H1 (cell line): ENCODE measurements around the gene METTL8. TPM values are rescaled to one million over a fixed set of nuclear protein-coding genes. Genes with fewer than 3 reads are reported as not detected.

Experiments
- CTCF ChIA-PET: fragments of 300-600 bp; sonication (Branson Sonifier 250); formaldehyde crosslinking; loops from one replicate; lab custom pipeline; 2021; ENCODE audit not compliant: partially characterized antibody; lab: Charles Lee
- POLR2A ChIA-PET: fragments of 300-600 bp; sonication (Branson Sonifier 250); formaldehyde crosslinking; loops from one replicate; lab custom pipeline; 2021; ENCODE audit warnings: inconsistent platforms; ENCODE audit not compliant: partially characterized antibody; lab: Charles Lee
- DNase-seq, 2 experiments: peaks; one replicate each; pipeline versions ENCODE4 v3.0.0 to v3.0.0-alpha.2; 2010 to 2022; ENCODE audit warnings: low spot score in 2 of 2, low read depth in 1 of 2, mixed read lengths in 1 of 2
- FAIRE-seq: peaks from 2 replicates; lab custom pipeline; 2011; peaks lifted over from hg19 to GRCh38; lab: Jason Lieb, UNC
- H2AFZ ChIP-seq: 2 replicates; pipeline ENCODE4 v1.8.1; 2012; ENCODE audit warnings: low read length, inconsistent platforms
- H2AK5ac ChIP-seq: 2 replicates; pipeline ENCODE4 v1.6.1; 2013; ENCODE audit warnings: low read depth, low read length
- H2BK120ac ChIP-seq: replicated peaks from 2 replicates; pipeline ENCODE3; 2013; ENCODE audit warnings: low read depth, low read length, inconsistent platforms
- H2BK12ac ChIP-seq: 2 replicates; pipeline ENCODE4 v1.6.1; 2013; ENCODE audit warnings: low read depth, low read length
- H2BK15ac ChIP-seq: 2 replicates; pipeline ENCODE4 v1.6.1; 2013; ENCODE audit warnings: low read length
- H2BK20ac ChIP-seq: 2 replicates; pipeline ENCODE4 v1.6.1; 2013; ENCODE audit warnings: low read length
- H2BK5ac ChIP-seq: 2 replicates; pipeline ENCODE4 v1.6.1; 2013; ENCODE audit warnings: low read depth, low read length
- H3K14ac ChIP-seq: 2 replicates; pipeline ENCODE4 v1.6.1; 2013; ENCODE audit warnings: inconsistent platforms; ENCODE audit not compliant: insufficient read length
- H3K18ac ChIP-seq: 2 replicates; pipeline ENCODE4 v1.6.1; 2013; ENCODE audit warnings: low read length; ENCODE audit errors: extremely low read depth
- H3K23ac ChIP-seq: 2 replicates; pipeline ENCODE4 v1.6.1; 2013; ENCODE audit warnings: inconsistent platforms; ENCODE audit not compliant: insufficient read length
- H3K23me2 ChIP-seq: 2 replicates; pipeline ENCODE4 v1.6.1; 2013; ENCODE audit warnings: low read depth, low read length
- H3K27ac ChIP-seq: 2 replicates; pipeline ENCODE4 v1.6.1; 2011; ENCODE audit warnings: low read depth, low read length, inconsistent platforms
- H3K27me3 ChIP-seq, 4 experiments: replicated peaks in 1 of 4; 1 replicate in 1 of 4; 2 replicates in 3 of 4; pipeline versions ENCODE4 v1.6.1 to v1.8.1; 2011 to 2013; ENCODE audit warnings: low read length in 3 of 4, mild to moderate bottlenecking in 3 of 4, inconsistent platforms in 2 of 4, mixed read lengths in 2 of 4, moderate library complexity in 1 of 4; ENCODE audit not compliant: control insufficient read depth in 3 of 4, insufficient read depth in 3 of 4; ENCODE audit errors: extremely low read depth in 1 of 4
- H3K36me3 ChIP-seq, 4 experiments: 2 replicates each; pipeline versions ENCODE4 v1.6.1 to v1.8.1; 2011 to 2013; ENCODE audit warnings: mild to moderate bottlenecking in 4 of 4, low read length in 3 of 4, moderate library complexity in 2 of 4, control low read depth in 1 of 4, inconsistent platforms in 1 of 4; ENCODE audit not compliant: insufficient read depth in 4 of 4, control insufficient read depth in 2 of 4
- H3K4ac ChIP-seq: replicated peaks from 2 replicates; pipeline ENCODE3; 2013; ENCODE audit warnings: low read length, low read depth, mixed read lengths, inconsistent platforms; ENCODE audit not compliant: insufficient read length
- H3K4me1 ChIP-seq, 4 experiments: replicated peaks in 1 of 4; 1 replicate in 1 of 4; 2 replicates in 3 of 4; pipeline versions ENCODE4 v1.6.1 to v1.8.1; 2011 to 2013; ENCODE audit warnings: low read length in 3 of 4, inconsistent platforms in 2 of 4, mixed read lengths in 1 of 4; ENCODE audit not compliant: insufficient read depth in 4 of 4, control insufficient read depth in 3 of 4
- H3K4me2 ChIP-seq, 2 experiments: 2 replicates each; pipeline versions ENCODE4 v1.6.1 to v1.8.1; 2011 to 2013; ENCODE audit warnings: low read depth in 2 of 2, low read length in 2 of 2, control low read depth in 1 of 2, inconsistent platforms in 1 of 2, mild to moderate bottlenecking in 1 of 2; ENCODE audit not compliant: insufficient read depth in 1 of 2
- H3K4me3 ChIP-seq, 4 experiments: fragments of 200-600, 300-600 bp in 1 of 4; sonication (generic), shearing (Covaris generic), sonication (Bioruptor Twin) in 1 of 4; 2 replicates each; pipeline versions ENCODE4 v1.5.1 to v1.8.1; 2011 to 2016; ENCODE audit warnings: low read length in 4 of 4, low read depth in 3 of 4, control low read depth in 2 of 4, inconsistent platforms in 2 of 4, mild to moderate bottlenecking in 2 of 4, mixed read lengths in 1 of 4, moderate library complexity in 1 of 4; ENCODE audit not compliant: insufficient read depth in 2 of 4; ENCODE audit errors: extremely low read depth in 1 of 4
- H3K56ac ChIP-seq: replicated peaks from 2 replicates; pipeline ENCODE3; 2013; ENCODE audit warnings: low read depth, mild to moderate bottlenecking, mixed read lengths, low read length, inconsistent platforms; ENCODE audit not compliant: insufficient read length
- H3K79me1 ChIP-seq: 2 replicates; pipeline ENCODE4 v1.6.1; 2013; ENCODE audit warnings: low read depth, low read length, control low read depth
- H3K79me2 ChIP-seq, 2 experiments: 2 replicates each; pipeline versions ENCODE4 v1.6.1 to v1.8.1; 2012 to 2013; ENCODE audit warnings: low read length in 2 of 2, mild to moderate bottlenecking in 2 of 2, inconsistent platforms in 1 of 2; ENCODE audit not compliant: insufficient read depth in 2 of 2, control insufficient read depth in 1 of 2
- H3K9ac ChIP-seq, 4 experiments: replicated peaks in 1 of 4; 1 replicate in 1 of 4; 2 replicates in 3 of 4; pipeline versions ENCODE4 v1.6.1 to v1.8.1; 2011 to 2013; ENCODE audit warnings: low read depth in 3 of 4, low read length in 3 of 4, control low read depth in 2 of 4, mild to moderate bottlenecking in 2 of 4, moderate library complexity in 2 of 4, inconsistent platforms in 1 of 4; ENCODE audit errors: extremely low read depth in 1 of 4
- H3K9me3 ChIP-seq, 2 experiments: 2 replicates each; pipeline versions ENCODE4 v1.6.1 to v1.8.1; 2012 to 2013; ENCODE audit warnings: mild to moderate bottlenecking in 2 of 2, moderate library complexity in 2 of 2, control low read depth in 1 of 2, inconsistent platforms in 1 of 2, low read depth in 1 of 2, low read length in 1 of 2, mixed read lengths in 1 of 2; ENCODE audit not compliant: insufficient read depth in 2 of 2
- H4K20me1 ChIP-seq, 2 experiments: replicated peaks in 1 of 2; 2 replicates each; pipeline versions ENCODE3 to v1.8.1; 2011 to 2013; ENCODE audit warnings: inconsistent platforms in 2 of 2, low read length in 2 of 2, mild to moderate bottlenecking in 1 of 2; ENCODE audit not compliant: insufficient read depth in 2 of 2, control insufficient read depth in 1 of 2
- H4K5ac ChIP-seq: 2 replicates; pipeline ENCODE4 v1.6.1; 2013; ENCODE audit warnings: low read length, low read depth, mixed read lengths, inconsistent platforms; ENCODE audit not compliant: insufficient read length
- H4K8ac ChIP-seq: 2 replicates; pipeline ENCODE4 v1.8.0; 2013; ENCODE audit warnings: mild to moderate bottlenecking, moderate library complexity, low read length, inconsistent platforms; ENCODE audit not compliant: insufficient read depth; ENCODE audit errors: extremely low read depth
- H4K91ac ChIP-seq: replicated peaks from 2 replicates; pipeline ENCODE3; 2013; ENCODE audit warnings: low read length, mixed read lengths, inconsistent platforms; ENCODE audit not compliant: insufficient read length
- EP300 ChIP-seq, 2 experiments: IDR thresholded peaks; 1 replicate in 1 of 2; 2 replicates in 1 of 2; pipeline ENCODE4 v1.6.1; 2011 to 2012; ENCODE audit warnings: low read depth in 2 of 2, low read length in 2 of 2, mild to moderate bottlenecking in 2 of 2, borderline replicate concordance in 1 of 2, inconsistent platforms in 1 of 2, moderate library complexity in 1 of 2
- EZH2 ChIP-seq: fragments of 200-600 bp; sonication (generic); IDR thresholded peaks from 2 replicates; pipeline ENCODE4 v1.7.1; 2012; ENCODE audit warnings: low read depth, mild to moderate bottlenecking, moderate library complexity, low read length, inconsistent platforms; ENCODE audit not compliant: severe bottlenecking
- JUND ChIP-seq: IDR thresholded peaks from 2 replicates; pipeline ENCODE4 v1.6.1; 2011; ENCODE audit warnings: mild to moderate bottlenecking, improper control_type of control experiment, low read length
- POLR2AphosphoS5 ChIP-seq: IDR thresholded peaks from 2 replicates; pipeline ENCODE4 v1.6.1; 2011; ENCODE audit warnings: low read depth, low read length
- RBBP5 ChIP-seq: IDR thresholded peaks from 2 replicates; pipeline ENCODE4 v1.7.1; 2012; ENCODE audit warnings: low read depth, mild to moderate bottlenecking, inconsistent platforms, low read length, moderate library complexity, borderline replicate concordance
- RNF2 ChIP-seq: fragments of 200-900, 300-1000 bp; sonication (generic); IDR thresholded peaks from 2 replicates; pipeline ENCODE4 v1.7.1; 2016; ENCODE audit warnings: borderline replicate concordance, low read depth, mild to moderate bottlenecking, antibody characterized with exemption, low read length; ENCODE audit not compliant: poor library complexity, severe bottlenecking; ENCODE audit errors: missing control alignments
- TAF7 ChIP-seq: optimal IDR thresholded peaks from 2 replicates; pipeline ENCODE3; 2011; ENCODE audit warnings: low read depth, mild to moderate bottlenecking, inconsistent platforms, low read length, moderate library complexity, borderline replicate concordance
- WGBS, 2 experiments: shearing (Covaris generic) in 1 of 2; methylation state at CpG; one replicate each; pipeline versions ENCODE4 v1.1.6 to v1.1.7; 2013 to 2015; ENCODE audit warnings: low lambda C conversion rate in 2 of 2, mixed read lengths in 2 of 2, inconsistent platforms in 1 of 2, low coverage in 1 of 2, missing lambda C conversion rate in 1 of 2; ENCODE audit not compliant: insufficient replicate concordance in 2 of 2, insufficient coverage in 1 of 2, insufficient read length in 1 of 2; ENCODE audit errors: extremely low coverage in 1 of 2, missing lambda C conversion rate in 1 of 2; 5-methylcytosine and 5-hydroxymethylcytosine counted together
- polyA plus RNA-seq, 7 experiments: library from polyadenylated mRNA; depleted of rRNA in 3 of 7; stranded (reverse) in 5 of 7; unstranded in 2 of 7; fragments of >200 nt in 5 of 7; fragments of 200-250 nt in 2 of 7; gene quantifications; 1 replicate in 5 of 7; 2 replicates in 1 of 7; 4 replicates in 1 of 7; pipeline versions ENCODE4 v1.2.1 to v1.2.3, GENCODE V29; 2011 to 2013; ENCODE audit warnings: missing spikeins in 2 of 7, mixed read lengths in 2 of 7
- total RNA-seq: library from RNA; stranded (reverse); fragmentation: NEBNext Ultra II Directional; extraction: Animal tissue kit (Norgen Biotek cat#: 25700); gene quantifications from 2 replicates; pipeline ENCODE4 v1.2.1, GENCODE V29; 2021
- TF ChIP-seq, protein P1 (sequence below): IDR thresholded peaks from 2 replicates; pipeline ENCODE4 v1.6.1; 2012; ENCODE audit warnings: low read length, inconsistent platforms
- TF ChIP-seq, protein P2 (sequence below): IDR thresholded peaks from 2 replicates; pipeline ENCODE4 v1.6.1; 2011; ENCODE audit warnings: low read depth, mild to moderate bottlenecking, low read length; ENCODE audit not compliant: insufficient read depth

METTL8 gene
- total and polyA plus RNA-seq, 2 of the 8 experiments (the other 6 are each of a cell fraction or from before 2014, with no cell fraction given), result 17.6 to 79.7 TPM

DNA sequence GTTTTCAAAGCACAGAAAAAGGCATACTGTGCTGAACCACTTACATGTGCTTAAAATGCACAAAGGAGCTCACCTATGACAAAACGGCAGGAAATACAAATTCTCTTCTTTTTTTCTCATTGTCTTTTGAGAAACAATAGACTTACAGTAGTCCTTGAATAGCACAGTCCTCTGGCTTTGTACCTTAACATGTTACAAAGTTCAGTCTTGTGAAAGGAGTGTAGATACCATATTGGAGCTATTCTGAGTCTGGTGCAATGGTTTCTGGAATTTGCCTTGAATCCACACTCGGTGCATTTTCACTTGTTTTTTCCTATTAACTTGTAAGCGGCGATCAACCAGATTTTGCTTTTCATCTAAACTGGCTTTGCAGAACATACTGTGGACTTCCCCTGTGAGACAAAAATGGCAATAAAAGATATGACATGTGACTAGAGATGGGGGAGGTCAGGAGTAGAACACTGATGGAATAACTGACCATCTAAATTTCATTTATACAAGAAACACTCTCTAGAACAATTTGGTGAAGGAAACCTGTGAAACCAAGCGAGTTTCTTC is 109.7 kb downstream of the METTL8 start:
- H4K5ac ChIP-seq, result peak overlapping the region; percentile 47
- no peak for DNase-seq
- no peak overlapping the region for H3K4me3 ChIP-seq
- TF ChIP-seq POLR2AphosphoS5, result no peak
- TF ChIP-seq, protein P1, sequence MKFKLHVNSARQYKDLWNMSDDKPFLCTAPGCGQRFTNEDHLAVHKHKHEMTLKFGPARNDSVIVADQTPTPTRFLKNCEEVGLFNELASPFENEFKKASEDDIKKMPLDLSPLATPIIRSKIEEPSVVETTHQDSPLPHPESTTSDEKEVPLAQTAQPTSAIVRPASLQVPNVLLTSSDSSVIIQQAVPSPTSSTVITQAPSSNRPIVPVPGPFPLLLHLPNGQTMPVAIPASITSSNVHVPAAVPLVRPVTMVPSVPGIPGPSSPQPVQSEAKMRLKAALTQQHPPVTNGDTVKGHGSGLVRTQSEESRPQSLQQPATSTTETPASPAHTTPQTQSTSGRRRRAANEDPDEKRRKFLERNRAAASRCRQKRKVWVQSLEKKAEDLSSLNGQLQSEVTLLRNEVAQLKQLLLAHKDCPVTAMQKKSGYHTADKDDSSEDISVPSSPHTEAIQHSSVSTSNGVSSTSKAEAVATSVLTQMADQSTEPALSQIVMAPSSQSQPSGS, result no peak
- TF ChIP-seq, protein P2, sequence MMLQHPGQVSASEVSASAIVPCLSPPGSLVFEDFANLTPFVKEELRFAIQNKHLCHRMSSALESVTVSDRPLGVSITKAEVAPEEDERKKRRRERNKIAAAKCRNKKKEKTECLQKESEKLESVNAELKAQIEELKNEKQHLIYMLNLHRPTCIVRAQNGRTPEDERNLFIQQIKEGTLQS, result no peak
- no peak for TF ChIP-seq EZH2
- no peak for TF ChIP-seq RNF2
- TF ChIP-seq JUND, result no peak
- TF ChIP-seq TAF7, result no peak
- TF ChIP-seq EP300 (IDR thresholded peaks at IDR 0.05; ENCODE audit: borderline replicate concordance in 1 of 2, low read depth in 2 of 2, low read length in 2 of 2), result no peak
- no peak for TF ChIP-seq RBBP5

More for the DNA sequence above, 109.7 kb downstream of the METTL8 start:
- no peak overlapping the region for H2AK5ac ChIP-seq
- no peak overlapping the region for H3K23ac ChIP-seq
- no peaks in the 10 kb centered on the region for H3K23me2 ChIP-seq
- H3K9ac ChIP-seq, result no peak overlapping the region
- H3K14ac ChIP-seq, result no peak overlapping the region
- no peak overlapping the region for H2BK15ac ChIP-seq
- H3K18ac ChIP-seq, result peak overlapping the region; percentile 25; the same call in 1 of the 2 replicates
- H3K27ac ChIP-seq, result no peak overlapping the region
- H3K56ac ChIP-seq, result no peak overlapping the region
- peaks cover 4 to 32% (median 15%) of the 10 kb centered on the region in 4 experiments; a peak in 6 of 7 replicates for H3K4me1 ChIP-seq
- peaks cover 0 to 3% of the 10 kb centered on the region in 2 experiments; a peak in 1 of 4 replicates for H3K79me2 ChIP-seq
- H4K91ac ChIP-seq, result no peak overlapping the region
- H3K4ac ChIP-seq, result no peak overlapping the region
- peak; percentile 60 for FAIRE-seq
- H2BK12ac ChIP-seq, result 0 out of 2 replicates have a peak overlapping the region, but pooled peaks have one; percentile 1
- peak overlapping the region; percentile 40; the same call in 1 of the 2 replicates for H2BK5ac ChIP-seq
- no peak overlapping the region for H2BK20ac ChIP-seq
- H4K20me1 ChIP-seq, result no peaks in the 10 kb centered on the region
- no peaks in the 10 kb centered on the region for H3K9me3 ChIP-seq
- H3K36me3 ChIP-seq, result peaks cover 0 to 7% (median 1%) of the 10 kb centered on the region in 4 experiments; a peak in 3 of 8 replicates
- no peak overlapping the region for H3K4me2 ChIP-seq
- 80% methylated on average over 5 of the region's 5 CpGs; no CpG with 5 or more reads in 1 of the 2 experiments for WGBS, 2 experiments
- peak overlapping the region; percentile 35 for H2BK120ac ChIP-seq
- ChIA-PET CTCF (interaction anchor here (0.6 kb wide), 1 partner anchor 16 kb away, joined by 3 read pairs; no protein-coding TSS in a partner anchor), POLR2A (interaction anchor here (0.5 to 1.8 kb wide), 4 partner anchors 10 to 110 kb away, joined by 3 to 4 read pairs (median 4); partner anchors contain the start of genes DCAF17 and METTL8)
- H4K8ac ChIP-seq, result no peak overlapping the region
- H2AFZ ChIP-seq, result no peak overlapping the region
- no peaks in the 10 kb centered on the region for H3K27me3 ChIP-seq
- no peaks in the 10 kb centered on the region for H3K79me1 ChIP-seq
